IPS-NIHi7 (cell line): ENCODE data around the gene DOC2B.
A peak's percentile ranks its signal among the peaks of the same experiment; 100 is the strongest.
"Not testable (repeated sequence)": the region's sequence is repeated elsewhere in the genome, so short reads cannot be mapped to it uniquely, and the experiment has no call there.

Experiments
- DNase-seq: peaks from one replicate; pipeline ENCODE4 v3.0.0; 2012; ENCODE audit warnings: mixed read lengths; ENCODE audit errors: extremely low spot score

The DOC2B gene

DNA sequence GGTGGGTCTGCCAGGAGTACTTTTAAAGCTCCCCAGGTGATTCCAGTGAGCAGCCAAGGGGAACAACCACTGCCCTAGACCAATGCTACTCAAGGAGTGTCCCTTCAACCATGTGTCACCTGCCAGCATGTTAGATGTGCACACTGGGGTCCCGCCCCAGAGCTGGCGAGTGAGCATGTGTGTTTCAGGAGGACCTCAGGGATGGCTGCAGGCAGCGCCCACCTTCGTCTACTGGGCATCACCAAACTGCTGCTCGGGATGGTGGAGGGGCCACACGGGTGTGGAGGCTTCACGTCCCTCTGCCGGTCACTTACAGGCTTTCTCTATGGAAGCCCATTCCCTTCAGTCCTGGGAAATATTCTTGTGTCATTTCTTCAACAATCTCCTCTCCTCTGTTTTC is 29.0 kb upstream of the DOC2B start:
- no peak for DNase-seq

DNA sequence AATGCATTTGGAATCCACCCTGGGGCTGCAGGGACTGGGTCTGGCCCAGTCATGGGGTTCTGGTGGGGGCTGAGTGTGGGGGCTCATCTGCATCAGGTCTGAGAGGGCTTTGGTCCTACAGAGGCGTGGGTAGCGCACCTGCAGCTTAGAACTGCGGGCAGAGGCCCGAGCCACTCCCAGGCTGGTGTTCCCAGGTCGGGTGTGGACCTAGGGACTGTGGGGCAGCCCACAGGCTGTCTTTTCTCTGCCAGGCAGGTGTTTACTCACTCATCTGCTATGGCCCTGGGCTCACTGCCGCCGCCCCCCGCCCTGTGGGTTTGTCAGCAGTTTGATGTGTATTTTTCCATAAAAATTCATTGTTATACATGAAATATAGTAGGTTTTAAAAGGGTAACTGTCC is 27.0 kb upstream of the DOC2B start:
- DNase-seq: no peak

DNA sequence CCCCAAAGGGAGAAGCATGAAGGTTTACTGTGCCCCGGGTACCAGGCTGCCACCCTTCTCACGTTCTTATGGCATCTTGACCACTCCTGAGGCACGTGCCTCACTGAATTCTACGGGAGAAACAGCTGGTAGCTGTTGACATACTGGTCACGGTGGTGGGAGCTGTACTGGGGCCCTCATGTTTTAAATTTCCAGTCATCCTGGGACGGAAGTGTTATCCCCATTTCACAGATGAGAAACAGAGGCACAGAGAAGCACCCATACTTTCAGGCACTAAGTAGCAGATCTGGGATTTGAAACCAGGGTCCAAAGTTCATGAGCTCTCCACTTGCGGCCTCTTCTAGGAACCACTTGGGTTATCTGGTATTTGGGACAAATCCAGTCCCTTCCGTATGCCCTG is 26.3 kb upstream of the DOC2B start:
- no peak for DNase-seq

DNA sequence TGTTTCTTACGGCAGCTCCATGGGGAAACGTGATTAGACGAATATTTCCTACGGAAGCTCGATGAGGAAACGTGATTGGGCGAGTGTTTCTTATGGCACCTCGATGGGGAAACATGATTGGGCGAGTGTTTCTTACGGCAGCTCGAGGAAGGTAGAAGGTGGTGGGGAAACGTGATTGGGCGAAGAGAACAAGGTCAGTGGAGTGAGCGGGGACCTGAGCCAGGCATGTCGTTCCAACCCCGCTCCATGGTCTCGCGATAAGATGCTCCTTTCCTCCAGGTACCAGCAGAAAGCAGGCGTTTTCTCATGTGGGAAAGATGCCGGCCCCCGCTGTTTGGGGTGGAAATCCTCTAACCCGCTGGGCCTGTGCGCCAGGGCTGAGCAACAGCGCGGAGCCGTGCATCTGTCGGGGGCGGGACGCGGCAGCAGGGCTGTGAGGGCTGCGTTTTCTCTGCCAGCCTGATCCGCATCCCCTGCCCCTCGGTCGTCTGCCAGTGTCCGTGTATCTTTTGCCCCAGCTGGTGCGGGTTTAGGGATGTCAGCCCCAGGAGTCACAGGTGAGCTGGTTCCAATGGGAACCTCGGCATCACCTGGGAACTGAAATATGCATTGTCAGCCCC is 25.6 kb upstream of the DOC2B start:
- DNase-seq: no peak

DNA sequence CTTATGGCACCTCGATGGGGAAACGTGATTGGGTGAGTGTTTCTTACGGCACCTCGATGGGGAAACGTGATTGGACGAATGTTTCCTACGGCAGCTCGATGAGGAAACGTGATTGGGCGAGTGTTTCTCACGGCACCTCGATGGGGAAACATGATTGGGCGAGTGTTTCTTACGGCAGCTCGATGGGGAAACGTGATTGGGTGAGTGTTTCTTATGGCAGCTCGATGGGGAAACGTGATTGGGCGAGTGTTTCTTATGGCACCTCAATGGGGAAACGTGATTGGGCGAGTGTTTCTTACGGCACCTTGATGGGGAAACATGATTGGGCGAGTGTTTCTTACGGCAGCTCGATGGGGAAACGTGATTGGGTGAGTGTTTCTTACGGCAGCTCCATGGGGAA is 25.0 kb upstream of the DOC2B start:
- DNase-seq: not testable (repeated sequence)

DNA sequence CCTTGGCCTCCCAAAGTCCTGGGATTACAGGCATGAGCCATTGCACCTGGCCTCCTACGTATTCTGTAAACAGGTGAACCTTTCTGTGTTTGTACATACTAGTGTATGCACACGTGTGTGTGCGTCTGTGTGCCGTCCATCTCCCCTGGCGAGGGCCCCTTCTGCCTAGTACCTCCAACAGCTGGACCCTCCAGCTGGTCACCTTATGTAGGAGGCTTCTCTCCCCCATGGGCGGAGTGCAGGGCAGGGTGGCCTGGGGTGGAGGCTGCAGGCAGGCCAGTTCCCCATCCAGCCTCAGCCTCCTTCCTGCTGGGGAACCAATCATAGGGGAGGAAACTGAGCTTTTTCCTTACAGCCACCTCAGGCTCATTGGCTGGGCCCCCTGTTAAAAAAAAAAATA is 24.4 kb upstream of the DOC2B start:
- no peak for DNase-seq

DNA sequence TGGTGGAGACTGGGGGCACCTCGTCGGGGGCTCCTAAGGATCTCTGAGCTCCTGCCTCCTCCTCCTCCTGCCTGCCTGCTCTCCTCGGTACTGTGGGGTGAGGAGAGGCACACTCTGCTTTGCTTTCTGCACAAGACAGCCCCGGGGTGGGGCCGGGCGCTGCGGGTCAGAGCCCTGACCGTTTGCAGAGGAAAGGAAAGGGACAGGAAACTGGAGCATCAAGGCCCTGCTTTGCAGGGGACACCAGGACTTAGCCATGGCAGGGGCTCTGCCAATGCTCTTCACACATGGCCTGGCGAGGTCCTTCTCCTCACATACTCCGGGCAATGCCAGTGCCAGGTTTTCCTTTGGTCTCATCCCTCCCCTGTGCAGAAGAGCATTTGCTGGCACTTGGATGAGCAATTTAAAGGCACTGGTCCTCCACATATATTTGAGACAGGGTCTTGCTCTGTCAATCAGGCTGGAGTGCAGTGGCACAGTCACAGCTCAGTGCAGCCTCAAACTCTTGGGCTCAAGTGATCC is 23.8 kb upstream of the DOC2B start:
- no peak for DNase-seq

DNA sequence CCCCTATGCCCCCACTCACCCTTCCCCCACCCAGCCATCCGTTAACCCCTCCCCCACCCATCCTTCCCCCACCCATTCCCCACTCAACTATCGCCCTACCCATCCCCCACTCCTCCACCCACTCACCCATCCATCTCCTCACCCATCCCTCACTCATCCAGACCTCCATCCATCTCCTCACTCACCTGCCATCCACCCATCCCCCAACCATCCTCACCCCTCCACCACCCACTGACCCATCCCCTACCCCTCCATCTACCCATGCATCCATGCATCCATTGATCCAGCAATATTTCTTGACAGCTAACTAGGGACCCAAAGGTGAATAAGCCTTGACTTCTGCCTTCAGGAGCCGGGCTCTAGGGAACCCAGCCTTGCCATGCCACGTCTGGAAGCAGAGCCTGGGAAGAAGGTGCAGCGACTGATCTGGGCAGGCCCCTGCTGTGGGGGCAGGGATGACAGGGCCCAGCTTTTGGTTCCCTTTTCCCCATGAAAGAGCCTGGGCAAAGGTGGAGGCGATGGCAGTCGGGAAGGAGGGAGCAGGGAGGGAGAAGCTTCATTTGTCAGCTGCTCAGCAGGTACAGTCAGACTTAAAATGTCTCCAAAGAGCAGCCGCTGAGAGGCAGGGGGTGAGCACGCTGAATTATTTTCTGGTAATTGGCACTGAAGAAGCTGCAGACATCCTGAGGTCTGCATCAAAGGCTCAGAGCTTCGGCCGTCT is 23.1 kb upstream of the DOC2B start:
- DNase-seq: no peak

DNA sequence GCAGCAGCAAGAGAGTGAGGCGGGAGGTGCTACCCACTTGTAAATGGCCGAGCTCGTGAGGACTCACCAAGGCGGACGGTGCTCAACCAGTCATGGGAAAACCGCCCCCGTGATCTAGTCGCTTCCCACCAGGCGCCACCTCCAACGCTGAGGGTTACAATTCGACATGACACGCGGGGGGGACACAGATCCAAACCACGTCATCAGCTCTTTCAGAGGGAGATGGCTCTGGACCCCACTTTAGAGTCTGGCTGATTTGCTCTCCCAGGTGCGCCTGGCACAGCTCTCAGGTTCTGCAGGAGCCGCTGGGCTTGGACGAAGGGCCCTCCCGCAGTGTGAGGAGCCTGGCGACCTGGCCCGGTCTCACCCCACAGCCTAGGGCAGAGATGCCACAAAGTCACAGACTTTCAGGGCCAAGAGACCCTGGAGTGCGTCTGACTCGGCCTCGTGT is 21.1 kb upstream of the DOC2B start:
- no peak for DNase-seq

DNA sequence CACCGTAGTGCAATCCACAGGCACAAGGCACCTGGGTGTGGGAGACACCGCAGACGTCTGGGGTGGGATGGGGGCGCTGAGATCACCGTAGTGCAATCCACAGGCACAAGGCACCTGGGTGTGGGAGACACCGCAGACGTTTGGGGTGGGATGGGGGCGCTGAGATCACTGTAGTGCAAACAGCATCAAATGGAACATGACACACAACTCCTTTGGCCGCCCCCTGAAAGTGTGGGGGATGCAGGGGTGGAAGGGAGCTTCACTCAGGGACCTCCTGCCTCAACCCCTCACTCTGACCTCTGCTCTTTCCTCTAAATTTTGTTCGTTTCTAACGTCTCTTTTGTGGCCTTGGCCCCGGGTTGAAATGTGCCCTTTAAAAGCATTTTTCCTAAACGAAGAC is 20.3 kb upstream of the DOC2B start:
- not testable (repeated sequence) for DNase-seq

DNA sequence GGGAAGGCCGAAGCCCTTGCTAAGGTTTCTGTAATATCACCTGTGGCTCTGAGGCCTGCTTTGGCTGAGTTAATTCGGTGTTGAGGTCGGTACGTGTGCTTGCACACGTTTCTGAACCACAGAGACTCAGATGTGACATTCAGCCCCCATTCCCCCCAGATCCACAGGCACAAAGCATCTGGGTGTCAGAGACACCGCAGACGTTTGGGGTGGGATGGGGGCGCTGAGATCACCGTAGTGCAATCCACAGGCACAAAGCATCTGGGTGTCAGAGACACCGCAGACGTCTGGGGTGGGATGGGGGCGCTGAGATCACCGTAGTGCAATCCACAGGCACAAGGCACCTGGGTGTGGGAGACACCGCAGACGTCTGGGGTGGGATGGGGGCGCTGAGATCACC is 19.8 kb upstream of the DOC2B start:
- not testable (repeated sequence) for DNase-seq

DNA sequence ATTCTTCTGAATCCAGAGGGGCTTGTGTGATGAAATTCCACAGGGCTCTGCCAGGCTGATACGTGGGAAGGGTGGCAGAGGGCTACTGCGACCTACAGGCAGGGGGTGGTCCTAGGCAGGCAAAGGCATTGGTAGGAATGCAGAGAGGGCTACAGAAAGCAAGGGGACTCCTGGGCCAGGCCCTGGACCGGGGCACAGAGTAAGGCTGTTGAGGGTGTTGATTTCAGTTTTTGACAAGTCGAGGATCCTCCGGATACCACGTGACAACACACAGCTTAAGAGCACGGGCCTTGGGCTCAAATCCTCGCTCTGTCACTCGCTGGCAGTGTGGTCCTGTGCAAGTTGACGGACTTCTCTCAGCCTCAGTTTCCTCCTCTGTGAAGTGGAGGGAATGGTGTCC is 19.1 kb upstream of the DOC2B start:
- DNase-seq: peak; percentile 50

DNA sequence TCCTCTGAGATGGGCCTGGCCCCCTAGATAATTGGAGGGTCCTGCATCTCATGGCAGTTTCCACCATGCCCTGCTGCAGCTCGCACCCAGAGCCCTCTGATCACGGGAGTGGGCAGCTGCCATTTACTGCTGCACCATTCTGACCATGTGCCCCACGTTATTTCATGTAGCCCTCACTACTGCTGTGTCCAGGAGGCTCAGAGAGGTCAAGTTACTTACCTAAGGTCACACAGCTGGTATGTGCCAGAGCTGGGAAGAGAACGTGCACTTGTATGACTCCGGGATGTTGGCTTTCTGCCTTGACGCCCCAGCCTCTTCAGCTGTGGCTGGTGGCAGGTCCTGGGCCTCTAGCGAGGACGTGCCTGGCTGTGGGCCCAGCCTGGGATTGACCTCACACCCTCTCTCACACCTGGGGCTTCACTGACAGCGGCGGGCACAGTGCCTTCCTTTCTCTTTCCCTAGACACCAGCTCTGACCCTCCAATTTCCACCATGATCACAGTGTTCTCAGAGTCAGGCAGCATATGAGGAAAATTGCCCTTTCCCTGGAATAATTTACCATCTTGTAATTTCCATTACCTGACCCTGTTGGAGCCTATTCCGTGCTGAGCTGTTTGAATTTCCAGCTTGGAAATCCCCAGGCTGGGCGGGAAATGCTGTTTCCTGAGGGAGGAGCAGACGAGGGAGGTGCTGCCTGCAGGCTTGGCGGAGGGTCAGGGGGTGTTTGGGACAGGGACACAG is 18.5 kb upstream of the DOC2B start:
- peak; percentile 49 for DNase-seq

DNA sequence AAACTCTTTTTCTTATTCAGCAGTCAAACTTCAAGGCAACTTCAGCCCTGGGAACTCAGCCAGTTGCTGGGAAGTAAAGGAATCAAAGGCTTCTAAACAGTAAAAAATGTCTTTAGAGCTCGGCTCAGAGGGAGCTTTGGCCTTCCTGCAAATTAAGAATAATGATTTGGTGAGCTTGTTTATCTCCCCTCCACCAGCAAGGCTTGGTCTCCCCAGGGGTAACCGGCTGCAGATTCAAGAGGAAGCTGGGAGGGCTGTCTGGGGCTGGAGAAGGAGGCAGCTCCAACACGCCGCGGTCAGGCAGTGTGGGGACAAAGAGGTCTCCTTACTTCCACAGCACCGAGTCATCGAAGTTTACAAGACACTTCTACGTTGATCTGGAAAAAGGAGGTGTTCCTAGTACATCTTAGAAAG is 17.7 kb upstream of the DOC2B start:
- DNase-seq: no peak

DNA sequence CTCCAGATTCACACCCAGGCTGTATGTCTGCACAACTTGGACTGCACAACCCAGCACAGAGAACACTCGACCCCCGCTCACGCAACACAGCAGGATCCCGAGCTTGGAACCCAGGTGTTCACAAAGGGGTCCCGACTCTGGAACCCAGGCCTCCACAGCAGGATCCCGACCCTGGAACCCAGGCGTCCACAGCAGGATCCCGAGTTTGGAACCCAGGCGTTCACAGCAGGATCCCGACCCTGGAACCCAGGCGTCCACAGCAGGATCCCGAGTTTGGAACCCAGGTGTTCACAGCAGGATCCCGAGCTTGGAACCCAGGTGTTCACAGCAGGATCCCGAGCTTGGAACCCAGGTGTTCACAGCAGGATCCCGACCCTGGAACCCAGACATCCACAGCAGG is 16.8 kb upstream of the DOC2B start:
- not testable (repeated sequence) for DNase-seq

DNA sequence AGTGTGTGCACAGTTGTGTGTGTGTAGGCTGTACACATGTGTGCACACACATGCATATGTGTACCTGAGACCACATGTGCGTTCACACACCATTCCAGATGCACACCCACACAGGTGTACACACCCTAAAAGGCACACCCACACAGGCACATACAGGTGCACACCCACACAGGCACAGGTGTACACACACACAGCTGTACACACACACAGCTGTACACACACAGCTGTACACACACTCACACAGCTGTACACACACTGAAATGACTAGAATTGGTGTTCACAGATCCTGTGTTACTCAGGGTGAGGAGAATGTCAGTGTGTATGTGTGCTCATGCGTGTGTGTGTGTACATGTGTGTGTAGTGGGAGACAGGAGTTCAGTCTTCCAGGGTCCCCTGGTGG is 15.9 kb upstream of the DOC2B start:
- no peak for DNase-seq

DNA sequence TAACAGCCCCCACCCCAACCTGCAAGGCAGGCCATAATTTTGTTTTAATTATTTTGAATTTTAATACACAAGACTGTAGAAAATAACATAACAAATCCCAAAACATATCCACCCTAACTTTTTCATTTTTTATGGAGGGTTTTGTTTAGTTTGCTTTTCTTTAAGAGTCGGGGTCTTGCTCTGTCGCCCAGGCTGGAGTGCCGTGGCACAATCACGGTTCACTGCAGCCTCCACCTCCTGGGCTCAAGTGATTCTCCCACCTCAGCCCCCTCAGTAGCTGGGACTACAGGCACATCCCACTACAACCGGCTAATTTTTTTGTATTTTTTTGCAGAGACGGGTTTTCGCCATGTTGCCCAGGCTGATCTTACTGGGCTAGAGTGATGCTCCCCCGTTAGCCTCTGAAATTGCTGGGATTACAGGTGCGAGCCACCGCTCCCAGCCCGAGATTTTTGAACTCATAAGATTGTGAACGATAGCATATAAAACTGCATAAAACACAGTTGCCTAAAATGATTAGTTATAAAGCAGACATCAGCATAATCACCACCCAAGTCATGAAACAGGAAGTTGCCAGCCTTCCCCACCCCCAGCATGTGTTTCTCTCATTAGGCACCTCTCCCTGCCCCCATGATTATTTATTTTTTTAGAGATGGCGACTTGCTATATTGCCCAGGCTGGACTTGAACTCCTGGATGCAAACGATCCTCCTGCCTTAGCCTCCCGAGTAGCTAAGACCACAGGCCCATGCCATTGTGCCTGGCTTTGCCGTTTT is 13.6 kb upstream of the DOC2B start:
- no peak for DNase-seq

DNA sequence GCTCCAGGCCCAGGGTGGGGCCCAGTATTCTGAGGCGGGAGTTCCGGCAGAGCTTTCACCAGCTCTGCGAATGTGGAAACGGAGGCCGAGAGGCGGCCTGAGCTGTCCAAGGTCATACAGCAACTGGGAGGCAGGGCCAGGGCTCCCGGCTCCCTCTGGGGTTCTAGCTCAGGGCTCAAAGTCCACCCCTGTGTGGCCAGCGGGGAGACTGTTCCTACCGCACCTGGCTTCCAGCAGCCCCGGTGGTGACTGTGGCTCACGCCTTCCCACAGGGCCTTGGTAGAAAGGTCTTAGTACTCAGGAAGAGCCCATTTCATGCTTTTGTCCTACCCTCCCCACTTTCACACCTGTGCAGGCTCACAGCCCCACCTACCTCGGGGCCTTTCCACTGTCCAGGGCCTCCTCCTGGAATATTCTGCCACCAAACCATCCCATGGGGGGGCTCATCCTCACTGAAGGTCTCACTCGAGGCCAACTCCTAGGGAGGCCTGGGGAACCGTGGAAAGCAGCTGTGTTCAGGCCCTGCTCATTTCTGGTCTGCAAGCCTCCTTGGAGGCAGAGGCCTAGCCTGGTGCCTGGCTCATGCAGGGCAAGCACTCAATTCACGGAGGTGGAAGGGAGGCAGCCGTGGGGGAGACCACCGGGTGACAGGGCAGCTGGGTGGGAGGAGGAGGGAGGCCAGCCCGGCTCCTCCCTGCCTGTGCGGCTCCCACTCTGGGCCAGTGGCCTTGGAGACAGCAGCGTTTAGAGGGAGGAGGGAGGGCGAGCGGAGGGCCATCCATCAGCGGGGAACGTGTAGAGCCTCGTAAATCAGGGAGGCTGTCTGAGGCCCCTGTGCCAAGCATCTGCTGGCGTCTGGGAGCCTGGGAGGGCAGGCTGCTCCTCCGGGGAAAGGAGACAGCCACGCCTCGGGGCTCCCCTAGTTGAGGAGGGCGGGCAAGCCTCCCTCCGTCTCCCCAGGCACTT is 12.7 kb upstream of the DOC2B start:
- DNase-seq: no peak

DNA sequence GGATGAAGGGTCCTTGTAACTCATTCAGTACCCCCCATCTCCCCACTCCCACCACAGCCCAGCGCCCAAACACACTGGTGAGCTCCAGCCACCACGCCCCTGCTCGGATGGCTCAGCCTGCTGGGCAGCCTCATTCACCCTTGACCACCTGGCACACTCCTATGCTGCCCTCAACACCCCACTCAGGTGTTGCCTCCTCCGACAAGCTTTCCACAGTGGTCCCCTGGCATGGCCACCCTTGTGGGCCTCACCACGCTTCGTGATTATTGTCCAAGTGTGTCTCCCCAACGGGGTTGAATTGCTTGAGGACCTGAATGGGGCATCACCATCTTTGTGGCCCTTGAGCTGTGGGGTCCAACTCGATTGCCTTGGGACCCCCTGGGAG is 12.0 kb upstream of the DOC2B start:
- no peak for DNase-seq

DNA sequence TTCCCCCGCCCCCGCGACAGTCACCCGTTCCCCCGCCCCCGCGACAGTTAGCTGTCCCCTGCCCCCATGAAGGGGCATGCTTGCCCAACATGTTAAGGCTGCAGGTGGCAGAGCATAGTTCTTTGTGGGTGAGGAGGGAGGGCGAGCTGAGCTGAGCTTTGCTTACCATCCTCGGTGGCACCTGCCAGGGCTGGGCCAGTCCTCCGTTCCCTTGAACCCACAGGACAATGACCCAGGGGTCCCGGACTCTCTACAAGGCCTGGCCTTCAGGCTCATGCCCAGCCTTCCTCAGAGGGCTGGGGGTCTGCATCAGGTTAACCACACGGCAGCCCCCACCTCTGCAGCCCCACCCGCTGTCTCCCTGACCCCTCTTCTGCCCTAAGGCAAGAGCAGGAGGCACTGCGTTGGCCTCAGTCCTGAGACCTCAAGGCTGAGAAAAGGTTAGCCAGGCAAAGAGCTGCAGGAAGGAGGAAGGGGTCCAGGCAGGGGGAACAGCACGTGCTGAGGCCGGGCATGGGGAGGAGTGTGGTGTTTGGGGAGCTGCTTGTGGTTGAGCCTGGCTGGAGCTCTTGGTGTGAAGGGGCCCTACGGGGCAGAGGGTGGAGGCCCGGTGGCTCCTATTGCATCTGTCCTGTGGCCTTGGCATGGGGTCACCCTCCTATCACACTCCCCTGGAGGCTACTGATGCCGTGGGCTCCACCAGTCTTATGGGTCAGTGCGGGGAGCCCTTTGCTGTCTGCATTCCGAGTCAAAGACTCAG is 11.4 kb upstream of the DOC2B start:
- DNase-seq: no peak
